T-helper 2 cell (primary cell): ENCODE data around the gene NEK4.
"Not testable (repeated sequence)": the region's sequence is repeated elsewhere in the genome, so short reads cannot be mapped to it uniquely, and the experiment has no call there.

Experiments
- DNase-seq, 5 experiments: peaks; one replicate each; pipeline versions ENCODE4 v3.0.0 to v3.0.0-alpha.2; 2012 to 2022

The NEK4 gene

DNA sequence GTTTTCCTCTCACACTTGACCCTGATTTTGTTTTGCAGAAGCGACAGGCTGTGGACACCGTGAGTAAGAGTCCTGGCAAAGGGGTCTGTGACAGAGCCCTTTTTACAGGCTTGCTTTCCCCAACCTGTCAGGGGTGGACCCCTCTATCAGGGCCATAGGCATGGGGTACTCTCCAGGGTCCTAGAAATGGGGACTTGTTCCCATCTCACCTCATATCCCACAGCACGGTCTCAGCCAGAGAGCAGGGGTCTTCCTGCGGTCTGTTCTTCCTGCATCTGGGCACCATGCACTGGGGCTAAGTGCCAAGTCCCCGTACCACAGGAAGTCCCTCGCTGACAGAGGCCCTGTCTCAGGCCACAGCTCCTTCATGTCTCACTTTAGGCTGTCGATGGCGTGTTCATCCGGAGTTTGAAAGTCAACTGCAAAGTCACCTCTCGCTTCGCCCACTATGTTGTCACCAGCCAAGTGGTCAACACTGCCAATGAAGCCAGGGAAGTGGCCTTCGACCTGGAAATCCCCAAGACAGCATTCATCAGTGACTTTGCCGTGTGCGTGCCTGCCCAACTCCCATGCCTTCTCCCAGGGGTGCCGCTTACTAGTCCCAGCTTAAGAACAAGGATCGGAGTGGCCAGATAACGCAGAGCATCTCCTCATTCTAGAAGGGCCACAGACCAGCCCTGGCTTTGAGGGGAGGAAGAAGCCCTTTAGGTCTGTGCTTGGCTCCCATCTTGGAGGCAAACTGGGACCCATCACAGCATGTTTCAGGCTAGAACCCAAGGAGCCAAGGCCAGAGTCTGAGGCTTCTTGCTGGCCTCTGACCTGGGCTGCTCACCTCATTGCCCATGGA, 7.4 kb upstream of the NEK4 start:
- DNase-seq: no peak

DNA sequence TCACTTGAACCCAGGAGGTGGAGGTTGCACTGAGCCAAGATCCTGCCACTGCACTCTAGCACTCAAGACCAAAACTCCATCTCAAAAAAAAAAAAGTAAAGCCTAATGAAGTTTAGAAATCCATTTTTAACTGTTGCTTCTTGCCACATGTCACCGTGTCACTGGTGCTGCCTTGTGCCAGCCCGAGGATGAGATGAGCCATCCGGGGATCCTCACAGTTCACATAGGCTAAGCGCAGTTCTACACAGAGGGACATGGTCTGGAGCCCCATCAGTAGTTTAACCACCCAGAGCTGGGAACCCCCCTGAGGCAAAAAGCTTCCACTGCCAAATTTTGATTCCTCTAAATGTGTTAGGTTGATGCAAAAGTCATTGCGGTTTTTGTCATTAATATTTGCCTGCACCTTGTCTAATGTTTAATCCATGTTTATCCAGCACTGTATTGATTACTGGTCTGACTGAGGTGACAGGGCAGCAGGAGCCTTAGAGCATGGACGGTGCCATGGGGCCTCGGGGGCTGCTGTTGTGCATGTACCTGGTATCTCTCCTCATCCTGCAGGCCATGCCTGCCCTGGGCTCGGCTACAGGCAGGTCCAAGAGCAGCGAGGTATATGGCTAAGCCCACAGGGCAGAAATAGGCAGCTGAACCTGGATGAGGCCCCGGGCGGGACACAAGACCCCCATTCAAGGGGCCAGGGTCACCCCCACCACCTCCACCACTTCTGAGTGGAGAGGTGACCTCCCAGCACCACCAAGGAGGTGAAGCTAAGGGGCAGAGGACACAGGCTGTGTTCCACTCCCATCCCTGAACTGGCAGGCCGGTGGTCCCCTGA, 6.6 kb upstream of the NEK4 start, which contains the start of gene ITIH1:
Gene ITIH1 (plus strand): TSS at position 473 of the 832 bp plus-strand sequence. CDS start 17 bp downstream, at position 490.
- DNase-seq: no peak

DNA sequence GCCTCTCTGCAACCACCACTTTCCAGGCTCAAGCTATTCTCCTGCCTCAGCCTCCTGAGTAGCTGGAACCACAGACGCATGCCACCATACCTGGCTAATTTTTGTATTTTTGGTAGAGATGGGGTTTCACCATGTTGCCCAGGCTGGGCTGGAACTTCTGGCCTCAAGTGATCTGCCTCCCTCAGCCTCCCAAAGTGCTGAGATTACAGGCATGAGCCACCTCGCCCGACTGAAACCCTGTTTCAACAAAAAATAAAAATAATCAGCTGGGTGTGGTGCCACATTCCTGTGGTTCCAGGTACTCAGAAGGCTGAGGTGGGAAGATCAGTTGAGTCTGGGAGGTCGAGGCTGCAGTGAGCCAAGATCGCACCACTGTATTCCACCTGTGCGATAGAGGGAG, 5.7 kb upstream of the NEK4 start:
- not testable (repeated sequence) for DNase-seq

DNA sequence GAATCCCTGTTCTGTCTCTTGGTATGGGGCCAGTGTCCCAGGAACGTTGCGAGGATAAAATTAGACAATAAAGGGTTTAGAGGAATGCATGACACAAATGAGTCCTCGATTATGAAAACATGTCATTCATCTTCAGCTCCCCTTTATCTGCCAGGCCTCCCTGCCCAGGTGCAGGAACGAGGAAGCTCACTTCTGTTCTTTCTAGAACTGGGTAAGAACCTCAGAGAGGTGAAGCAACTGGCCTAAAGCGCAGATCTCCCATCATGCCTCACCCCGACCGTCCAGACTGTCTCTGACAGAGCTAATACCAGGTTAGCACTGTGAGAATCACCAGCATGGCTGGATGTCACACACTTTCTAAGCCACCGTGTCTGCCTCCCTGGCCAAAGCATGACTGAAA, 5.1 kb upstream of the NEK4 start:
- no peak for DNase-seq

DNA sequence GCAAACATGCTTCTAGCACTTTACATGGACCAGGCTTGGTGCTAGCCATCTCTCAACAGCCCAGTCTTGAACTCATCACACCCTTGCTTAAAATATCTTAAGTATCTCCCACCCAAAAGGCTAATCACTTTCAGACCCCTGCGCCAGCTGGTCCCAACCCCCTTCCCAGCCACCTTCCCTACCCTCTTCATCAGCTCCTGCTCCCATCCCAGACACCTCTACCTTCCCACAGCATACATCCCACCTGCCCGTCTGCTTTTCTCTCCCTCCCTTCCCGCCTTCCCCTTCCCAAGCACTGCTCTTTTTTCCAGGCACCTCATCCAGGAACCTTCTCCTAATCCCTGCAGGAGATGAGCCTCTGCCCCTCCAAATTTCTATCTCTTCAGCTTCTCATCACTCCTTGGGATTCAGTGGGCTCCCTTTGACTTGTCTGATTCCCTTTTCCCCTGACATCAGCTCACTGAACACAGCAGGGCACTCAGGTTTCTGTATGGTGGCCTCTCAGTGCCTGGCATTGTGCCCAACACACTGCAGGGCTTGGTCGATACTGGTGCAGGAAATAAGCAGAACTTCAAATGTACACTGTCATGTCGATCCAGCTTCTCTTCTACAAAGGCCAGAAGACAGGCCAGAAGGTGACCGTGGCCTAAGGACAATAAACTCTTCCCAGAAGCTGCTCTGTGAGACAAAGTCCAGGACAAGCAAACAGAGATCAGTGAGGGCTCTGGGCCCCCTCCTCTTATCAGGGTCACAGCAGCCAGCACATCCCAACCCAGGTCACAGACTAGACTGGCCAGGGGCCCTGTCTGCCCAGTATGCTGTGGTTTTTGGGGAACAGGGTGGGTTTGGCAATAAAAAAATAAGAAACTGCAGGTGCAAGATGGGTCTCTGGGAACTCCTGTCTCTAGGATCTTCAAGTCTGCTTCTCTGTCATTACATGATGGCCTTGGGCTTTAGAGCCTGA, 4.4 kb upstream of the NEK4 start:
- no peak for DNase-seq

DNA sequence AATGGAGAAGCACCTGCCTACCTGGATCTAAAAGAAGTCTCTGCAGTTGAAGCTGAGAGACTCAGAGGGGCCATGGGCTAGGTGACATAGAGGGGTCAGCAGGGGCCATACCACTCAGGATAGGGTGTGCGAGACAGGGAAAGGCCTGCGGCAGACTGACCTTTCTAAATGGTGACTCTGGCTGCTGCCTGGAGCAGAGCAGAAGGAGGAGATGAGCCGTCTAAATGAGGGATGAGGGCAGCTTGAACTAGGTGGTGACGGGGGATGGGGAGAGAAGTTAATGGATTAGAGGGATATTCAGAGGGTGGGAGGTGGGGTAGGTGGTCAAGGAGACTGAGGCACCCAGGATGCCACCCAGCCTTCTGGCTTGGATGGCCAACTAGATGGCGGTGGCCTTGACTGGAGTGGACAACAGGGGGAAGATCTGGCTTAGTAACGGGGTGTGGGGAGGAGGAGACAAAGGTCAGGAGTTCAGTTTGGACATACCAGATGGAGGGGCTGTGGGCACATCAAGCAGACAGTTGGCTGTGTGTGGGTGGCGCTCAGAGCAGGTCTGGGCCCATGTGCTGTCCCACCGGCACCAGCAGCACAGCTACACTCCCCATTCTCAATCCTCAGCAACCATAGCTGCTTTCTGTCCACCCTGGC, 3.5 kb upstream of the NEK4 start:
- no peak for DNase-seq

DNA sequence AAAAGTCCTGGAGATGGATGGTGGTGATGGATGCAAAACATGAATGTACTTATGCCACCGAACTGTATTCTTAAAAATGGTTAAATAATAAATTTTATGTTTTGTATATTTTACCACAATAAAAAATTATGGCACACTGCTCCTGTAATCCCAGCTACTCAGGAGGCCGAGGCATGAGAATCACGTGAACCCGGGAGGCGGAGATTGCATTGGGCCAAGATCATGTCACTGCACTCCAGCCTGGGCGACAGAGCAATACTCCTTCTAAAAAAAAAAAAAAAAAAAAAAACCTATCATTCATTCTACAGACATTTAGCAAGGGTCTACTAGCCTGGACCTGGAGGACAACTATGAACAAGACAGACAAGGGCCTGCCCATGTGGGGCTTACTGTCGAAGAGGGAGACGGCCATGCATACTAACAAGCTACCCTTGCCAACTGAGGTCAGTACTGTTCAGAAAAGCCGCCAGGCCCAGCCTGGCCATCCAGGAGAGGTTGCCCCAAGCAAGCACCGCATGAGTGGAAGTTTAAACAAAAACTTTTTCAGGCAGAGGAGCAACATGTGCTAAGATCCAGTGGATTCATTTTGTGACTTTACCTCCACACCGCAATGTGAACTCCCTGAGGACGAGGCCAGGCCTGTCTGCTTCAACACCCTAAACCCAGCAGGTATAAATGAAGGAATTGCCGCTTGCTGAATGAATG, 2.8 kb upstream of the NEK4 start:
- DNase-seq: no peak

DNA sequence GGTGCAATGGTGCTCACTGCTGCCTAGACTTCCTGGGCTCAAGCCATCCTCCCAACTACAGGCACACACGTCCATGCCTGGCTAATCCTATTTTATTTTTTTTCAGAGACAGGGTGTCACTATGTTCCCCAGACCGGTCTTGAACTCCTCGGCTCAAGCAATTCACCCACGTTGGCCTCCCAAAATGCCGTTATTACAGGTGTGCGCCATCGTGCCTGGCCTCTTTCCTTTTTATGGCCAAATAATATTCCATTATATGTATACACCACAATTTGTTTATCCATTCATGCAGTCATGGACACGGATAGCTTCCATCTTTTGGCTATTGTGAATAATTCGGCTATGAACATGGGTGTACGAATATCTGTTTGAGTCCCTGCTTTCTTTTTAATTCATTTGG, 962 bp upstream of the NEK4 start:
- DNase-seq: no peak

DNA sequence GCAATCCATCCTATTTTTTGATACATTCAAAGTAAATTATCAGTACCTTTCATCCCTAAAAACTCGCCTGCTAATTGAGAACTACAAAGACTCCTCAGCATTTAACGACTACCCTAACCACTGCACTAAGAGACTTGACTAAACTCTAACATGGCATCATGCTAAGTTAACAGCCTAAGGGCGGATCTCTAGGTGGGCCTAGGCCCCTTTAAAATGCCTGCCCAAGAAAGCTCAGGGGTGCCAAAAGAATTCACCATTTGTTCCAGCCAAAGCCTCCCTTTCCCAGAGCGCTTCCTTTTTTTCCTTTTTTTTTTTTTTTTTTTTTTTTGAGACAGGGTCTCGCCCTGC, 568 bp upstream of the NEK4 start:
- no peak for DNase-seq

DNA sequence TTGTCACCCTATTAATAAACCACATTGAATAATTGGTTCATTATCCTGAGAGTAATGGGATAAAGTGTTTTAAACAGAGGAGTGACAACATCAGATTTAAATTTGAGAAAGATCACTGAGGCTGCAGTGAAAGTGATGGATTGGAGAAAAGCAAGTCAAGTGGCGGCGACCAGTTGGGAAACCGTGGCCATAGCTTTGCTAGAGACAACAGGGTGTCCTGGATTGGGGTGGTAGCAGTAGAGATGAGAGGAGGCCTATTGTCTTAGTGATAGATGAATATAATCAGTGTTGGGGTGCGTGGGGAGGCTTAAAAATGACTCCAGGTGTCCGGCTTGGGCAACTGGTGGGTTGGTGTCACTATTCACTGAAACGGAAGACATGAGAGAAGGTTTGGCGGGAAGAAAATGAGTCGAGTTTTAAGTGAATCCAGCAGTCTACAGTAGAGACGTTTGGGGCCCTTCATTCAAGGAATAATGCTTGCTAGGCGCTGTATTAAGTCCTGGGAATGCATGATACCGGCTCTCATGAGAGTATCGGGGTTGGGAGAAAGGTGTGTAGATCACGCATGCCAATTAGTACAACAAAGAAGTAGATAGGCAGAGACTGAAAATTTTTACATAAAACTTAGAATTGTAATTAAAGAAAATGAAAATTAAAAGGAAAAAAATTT, 819 bp downstream of the NEK4 start:
- no peak for DNase-seq

DNA sequence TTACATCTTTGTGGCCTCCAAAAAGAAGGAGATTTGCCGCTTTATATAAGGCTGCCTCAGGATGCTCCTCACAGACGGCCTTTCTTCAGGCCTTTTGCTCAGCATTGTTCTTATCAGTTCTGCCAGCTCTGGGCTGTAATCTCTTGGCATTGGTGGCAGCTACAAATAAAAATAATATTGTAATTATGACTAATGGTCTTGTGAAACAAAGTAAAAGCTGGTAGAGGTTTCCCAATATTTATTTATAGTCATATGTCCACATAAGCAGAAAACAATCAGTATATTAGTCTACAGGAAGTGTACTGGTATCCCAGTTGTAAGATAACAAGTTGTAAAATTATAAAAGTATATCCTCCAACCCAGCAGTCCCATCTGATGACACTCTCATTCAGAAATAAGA, 7.3 kb downstream of the NEK4 start:
- no peak for DNase-seq

DNA sequence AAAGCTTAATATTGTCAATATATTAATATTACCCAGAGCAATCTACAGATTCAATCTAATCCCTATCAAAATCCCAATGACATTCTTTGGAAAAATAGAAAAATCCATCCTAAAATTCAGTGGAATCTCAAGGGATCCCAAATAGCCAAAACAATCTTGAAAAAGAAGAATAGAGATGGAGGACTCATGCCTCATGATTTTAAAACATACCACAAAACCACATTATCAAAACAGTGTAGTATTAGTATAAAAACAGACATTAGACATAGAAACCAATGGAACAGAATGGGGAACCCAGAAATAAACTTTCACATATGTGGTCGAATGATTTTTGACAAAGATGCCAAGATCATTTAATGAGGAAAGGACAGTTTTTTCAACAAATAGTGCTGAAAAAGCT, 14.6 kb downstream of the NEK4 start:
- DNase-seq: no peak

DNA sequence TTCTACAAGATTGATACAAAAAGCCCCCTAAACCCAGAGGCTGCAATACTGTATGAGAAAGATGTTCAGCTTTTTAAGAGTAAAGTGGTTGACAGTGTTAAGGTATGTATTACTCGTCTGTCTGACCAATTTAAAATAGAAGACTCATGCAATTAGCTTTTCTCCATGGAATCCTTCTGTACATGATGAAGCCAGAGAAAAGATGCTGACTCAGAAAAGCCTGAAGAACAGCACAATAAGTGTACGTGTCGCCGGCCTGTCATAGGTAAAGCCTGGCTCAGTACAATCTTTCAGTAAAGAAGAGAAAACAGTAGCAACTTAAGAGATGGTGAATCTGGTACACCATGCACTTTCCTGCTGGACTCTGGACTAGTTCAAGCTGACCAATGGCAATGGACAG, 16.4 kb downstream of the NEK4 start:
- no peak for DNase-seq

DNA sequence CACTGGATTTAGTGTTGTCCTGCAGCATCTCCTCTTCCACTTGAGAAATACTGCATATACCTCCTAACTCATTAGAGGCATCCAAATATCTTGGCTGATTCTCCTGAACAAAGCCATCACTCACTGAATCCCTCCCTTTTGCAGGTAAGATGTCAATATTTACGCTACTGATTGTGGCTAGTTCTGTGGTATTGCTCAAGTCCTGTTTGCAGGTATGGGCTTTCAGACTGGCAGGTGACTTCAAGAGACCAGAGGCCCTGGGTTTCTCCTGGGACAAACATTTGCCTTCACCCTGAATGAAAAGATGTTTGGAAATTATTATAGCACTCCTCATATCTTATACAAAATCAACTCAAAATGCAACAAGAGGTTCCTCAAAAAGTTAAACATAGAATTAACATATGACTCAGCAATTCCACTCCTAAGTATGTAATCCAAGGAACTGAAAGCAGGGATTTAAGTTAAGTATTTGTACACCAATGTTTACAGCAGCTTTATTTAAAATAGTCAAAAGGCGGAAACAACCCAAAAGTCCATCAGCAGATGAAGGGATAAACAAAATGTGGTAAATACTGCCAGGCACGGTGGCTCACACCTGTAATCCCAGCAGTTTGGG, 18.6 kb downstream of the NEK4 start:
- DNase-seq: no peak

DNA sequence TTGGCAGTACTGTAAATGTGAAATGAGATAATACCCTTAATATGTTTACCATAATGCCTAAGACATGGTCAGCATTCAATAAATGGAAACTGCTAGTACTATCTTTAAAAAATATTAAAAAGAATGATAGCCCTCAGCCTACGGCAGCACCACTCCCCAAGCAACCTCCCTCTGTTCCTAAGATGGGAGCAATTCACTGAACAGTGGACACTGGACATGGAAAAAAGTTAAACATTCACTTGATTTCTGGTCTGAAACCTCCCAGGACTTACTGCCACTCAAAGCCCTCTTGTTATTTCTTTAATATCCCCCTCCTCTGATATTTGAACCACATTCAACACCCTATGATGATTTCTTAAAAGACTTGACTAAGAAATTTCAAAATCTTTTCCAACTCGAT, 27.0 kb downstream of the NEK4 start:
- DNase-seq: no peak

DNA sequence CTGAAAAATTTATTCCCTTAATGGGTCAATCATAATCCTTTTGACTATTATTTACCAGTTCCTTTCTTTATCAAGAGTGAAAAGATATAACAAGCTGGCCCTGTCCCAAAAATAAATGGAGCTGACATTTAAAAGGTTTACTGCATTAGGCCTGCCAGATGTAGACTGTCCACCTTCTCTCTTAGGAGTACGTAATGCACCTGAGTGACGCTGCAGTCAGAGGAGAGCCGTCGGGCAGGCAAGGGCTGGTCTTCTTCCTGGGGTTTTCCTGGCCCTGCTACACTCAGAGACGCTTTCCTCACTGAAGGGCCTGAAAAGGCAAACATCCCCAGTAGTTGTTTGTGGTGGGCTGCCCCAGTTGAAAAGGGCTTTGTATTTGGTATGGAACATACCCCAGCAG, 27.6 kb downstream of the NEK4 start:
- DNase-seq: no peak

DNA sequence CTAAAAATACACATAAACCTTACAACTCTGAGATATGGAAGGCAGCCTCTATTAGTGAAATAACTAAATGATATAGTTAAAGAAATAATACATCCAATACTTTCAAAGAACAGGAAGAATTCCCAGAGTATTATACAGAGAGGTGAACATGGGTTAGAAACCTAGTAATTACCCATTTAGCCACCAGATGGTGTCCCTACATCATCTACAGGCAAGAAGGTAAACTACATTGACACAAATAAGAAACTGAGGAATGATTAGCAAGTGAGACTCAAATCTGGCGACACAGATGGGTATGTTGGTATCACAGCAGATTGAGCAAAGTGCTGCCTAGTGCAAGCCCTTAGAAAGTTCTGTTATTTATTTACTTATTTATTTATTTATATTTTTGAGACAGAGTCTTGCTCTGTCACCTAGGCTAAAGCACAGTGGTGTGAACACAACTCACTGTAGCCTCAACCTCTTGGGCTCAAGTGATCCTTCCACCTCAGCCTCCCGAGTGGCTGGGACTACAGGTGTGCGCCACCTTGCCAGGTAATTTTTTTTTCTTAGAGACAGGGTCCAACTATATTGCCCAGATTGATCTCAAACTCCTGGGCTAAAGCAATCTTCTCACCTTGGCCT, 28.2 kb downstream of the NEK4 start:
- peak in 1 of 5 experiments; percentile 42 for DNase-seq

DNA sequence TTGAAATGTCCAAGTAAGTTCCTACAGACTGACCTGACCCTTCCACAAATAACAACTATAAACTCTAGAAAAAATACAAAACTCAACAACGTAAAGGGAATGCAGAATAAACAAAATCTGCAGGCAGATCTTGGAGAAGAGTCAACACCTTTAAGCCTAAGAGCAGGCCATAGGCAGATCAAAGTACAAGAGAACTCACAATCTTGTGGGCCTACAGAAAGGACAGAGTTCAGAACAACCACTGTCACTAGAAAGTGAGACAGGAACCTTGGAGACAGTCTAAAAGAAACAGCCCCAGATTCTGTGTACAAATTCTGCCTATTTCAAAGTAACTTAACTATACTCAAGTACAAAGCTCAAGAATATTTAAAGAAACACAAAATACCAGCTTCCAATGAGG, 31.0 kb downstream of the NEK4 start:
- DNase-seq: no peak

DNA sequence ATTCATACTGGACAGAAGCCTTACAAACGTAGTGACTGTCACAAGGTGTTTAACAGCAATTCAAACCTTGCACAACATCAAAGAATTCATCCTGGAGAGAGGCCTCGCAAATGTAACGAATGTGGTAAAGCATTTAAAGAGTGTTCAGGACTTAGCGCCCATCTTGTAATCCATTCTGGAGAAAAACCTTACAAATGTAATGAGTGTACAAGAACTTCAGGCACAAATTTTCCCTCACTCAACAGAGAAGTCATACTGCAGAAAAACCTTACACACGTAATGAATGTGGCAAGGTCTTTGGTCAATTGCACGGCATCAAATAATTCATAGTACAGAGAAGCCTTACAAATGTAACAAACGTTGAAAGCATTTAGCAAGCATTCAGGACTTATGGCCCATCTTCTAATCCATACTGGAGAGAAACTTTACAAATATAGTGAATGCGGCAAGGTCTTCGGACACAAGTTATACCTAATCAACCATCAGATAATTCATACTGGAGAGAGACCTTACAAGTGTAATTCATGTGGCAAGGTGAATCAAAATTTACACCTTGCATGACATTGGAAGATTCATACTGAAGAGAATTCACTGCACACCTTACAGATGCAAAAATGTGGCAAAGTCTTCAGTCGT, 37.4 kb downstream of the NEK4 start:
- DNase-seq: no peak

DNA sequence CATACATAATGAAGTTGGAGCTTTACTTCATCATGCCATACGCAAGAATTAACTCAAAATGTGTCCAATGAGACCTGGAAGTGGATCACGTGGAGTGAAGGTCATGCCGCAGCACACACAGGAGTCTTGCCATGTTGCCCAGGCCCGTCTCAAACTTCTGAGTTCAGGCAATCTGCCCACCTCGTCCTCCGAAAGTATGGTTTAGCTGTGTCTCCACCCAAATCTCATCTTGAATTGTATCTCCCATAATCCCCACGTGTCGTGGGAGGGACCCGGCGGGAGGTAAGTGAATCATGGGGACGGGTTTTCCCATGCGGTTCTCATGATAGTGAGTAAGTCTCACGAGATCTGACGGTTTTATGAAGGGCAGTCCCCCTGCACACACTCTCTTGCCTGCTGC, 39.1 kb downstream of the NEK4 start:
- DNase-seq: no peak
